CD4-positive, alpha-beta T cell treated with Interleukin-15 for 4 hours (primary cell): Measurements from ENCODE around the gene FAHD1.
A peak's percentile ranks its signal among the peaks of the same experiment; 100 is the strongest.
"Not testable (repeated sequence)": the region's sequence is repeated elsewhere in the genome, so short reads cannot be mapped to it uniquely, and the experiment has no call there.

Source experiments
- DNase-seq: peaks from one replicate; pipeline ENCODE4 v3.0.0-alpha.2; 2020; ENCODE audit warnings: low spot score

The FAHD1 gene

DNA sequence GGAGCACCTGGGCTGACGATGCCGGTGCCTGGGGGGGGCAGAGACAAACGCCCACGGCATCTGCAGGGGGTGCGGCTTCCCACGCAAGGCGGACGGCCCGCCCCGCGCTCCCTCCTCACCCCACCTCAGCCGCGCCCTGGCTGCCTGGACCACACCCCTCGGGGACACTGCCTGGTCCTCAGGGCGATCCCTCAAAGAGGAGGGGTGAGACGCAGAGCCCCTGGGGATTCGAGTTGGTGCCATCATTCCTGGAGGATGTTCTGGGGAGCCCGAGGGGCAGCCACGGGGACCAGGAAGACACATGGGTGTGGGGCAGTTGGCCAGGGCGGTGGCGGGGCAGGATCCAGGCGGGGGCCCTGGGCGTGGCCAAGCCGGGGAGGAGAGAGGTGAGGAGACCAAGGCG, 37.4 kb upstream of the FAHD1 start:
- DNase-seq: no peak

DNA sequence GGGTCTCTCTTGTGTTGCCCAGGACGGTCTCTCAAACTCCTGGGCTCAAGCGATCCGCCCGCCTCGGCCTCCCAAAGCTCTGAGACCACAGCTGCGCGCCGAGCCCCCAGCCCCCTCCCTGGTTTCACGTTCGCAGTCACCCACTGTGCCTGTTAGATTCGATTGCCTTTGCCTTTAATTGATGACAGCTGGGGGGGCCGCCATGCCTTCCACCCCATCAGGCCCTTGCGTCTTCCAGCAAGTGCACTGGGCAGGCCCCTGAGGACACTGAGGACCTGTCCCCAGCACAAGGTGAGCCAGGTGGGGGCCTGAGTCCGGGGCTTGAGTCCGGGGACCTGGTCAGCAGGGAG, 36.8 kb upstream of the FAHD1 start:
- no peak for DNase-seq

- no peak for DNase-seq
These were observed 36.3 kb upstream of the FAHD1 start for GRCh38 chr16:1790611-1791255.

DNA sequence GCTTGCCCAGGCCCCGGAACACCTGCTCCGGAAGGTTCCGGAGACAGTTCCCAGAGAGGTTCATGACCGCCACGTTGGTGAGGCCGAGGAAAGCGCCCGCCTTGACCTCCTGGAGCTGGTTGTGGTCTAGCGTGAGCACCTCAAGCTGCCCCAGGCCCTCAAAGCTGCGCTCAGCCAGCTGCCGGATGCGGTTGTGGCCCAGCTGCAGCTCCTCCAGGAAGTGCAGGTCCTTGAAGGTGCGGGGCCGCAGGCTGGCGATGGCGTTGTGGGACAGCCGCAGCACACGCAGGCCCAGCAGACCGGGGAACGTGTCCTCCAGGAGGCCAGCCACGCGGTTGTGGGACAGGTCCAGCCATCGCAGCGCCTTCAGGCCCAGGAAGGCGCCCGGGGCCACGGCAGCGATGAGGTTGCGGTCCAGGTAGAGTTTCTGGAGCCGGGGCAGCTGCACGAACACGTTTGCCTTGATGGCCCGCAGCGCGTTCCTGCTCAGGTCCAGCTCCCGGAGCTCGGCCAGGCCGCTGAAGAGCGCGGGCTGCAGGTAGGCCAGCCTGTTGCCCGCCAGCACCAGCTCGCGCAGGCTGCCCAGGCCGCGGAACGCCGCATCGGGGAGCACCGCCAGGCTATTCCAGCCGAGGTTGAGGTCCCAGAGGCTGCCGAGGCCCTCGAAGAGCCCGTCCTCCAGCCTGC, 35.6 kb upstream of the FAHD1 start:
- no peak for DNase-seq

DNA sequence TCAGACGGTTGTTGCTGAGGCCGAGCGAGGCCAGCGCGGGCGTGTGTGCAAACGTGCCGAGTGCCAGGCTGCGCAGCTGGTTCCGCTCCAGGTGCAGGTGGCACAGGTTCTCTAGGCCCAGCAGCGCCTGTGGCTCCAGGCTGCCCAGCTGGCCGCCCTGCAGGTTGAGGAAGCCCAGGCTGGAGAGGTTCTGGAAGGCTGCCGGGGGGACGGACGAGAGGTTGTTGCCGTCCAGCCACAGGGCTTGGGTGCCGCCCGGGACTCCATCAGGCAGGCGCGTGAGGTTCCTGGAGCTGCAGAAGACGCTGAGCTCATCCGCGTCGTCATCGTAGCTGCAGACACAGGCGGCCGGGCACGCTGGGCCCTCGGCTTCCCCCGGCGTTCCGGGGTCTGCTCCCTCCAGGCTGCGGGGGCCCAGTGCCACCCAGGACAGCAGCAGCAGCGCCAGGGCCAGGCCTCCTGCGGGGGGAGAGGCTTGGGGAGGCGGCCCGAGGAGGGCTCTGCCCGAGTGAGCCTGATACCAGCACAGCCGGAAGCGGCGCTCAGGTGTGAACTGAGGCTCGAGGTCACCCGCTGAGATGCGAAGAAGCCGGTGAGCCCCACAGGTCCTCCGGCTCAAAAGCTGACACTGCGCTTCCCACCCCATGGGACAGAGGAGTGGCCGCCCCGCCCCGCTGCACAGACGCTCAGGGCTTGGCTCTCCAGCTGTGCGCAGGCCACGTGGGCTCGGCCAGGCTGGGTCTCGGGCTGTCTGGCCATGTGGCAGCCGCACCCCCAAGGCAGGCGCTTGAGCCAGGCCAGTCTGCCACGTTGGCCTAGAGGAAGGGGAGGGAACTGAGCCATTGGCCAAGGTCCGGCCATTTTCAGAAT, 34.8 kb upstream of the FAHD1 start:
- no peak for DNase-seq

GRCh38 chr16:1792836-1793577, 34.0 kb upstream of the FAHD1 start:
- no peak for DNase-seq

DNA sequence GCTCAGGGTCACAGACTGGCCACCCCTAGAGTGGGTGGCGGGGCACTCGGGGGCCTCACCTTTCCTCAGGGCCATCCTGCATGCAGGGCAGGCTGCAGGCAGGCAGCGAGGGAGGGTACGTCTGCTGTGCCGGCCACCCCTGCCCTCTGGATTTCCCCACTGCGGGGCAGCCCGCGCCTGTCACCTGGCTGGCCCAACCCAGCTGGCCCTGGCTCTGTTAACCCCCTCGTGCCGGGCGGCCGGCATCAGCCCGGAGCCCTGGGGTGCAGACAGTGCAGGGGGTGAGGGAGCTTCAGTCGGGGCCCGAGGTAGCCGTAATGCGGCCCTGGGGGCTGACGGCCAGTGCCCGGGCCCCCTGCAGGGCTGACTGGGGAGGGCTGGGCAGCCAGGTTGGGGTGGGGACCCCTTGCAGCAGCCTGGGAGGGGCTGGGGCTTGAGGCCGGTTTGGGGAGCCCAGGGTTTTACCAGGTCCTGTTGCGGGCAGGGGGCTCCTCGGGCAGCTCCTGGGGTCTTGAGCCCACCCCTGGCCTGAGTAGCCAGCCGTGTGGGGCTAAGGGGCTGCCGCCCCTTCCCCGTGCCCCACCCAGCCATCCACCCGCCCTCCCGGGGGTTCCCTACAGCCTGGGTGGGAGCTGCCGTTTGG, 33.3 kb upstream of the FAHD1 start, which contains the start of gene IGFALS:
IGFALS (minus strand) TSS at position 128 of the 643 bp plus-strand sequence; CDS start at position 75, 53 bp downstream.
- no peak for DNase-seq

- no peak for DNase-seq
These were observed 32.7 kb upstream of the FAHD1 start for GRCh38 chr16:1794221-1794871.

DNA sequence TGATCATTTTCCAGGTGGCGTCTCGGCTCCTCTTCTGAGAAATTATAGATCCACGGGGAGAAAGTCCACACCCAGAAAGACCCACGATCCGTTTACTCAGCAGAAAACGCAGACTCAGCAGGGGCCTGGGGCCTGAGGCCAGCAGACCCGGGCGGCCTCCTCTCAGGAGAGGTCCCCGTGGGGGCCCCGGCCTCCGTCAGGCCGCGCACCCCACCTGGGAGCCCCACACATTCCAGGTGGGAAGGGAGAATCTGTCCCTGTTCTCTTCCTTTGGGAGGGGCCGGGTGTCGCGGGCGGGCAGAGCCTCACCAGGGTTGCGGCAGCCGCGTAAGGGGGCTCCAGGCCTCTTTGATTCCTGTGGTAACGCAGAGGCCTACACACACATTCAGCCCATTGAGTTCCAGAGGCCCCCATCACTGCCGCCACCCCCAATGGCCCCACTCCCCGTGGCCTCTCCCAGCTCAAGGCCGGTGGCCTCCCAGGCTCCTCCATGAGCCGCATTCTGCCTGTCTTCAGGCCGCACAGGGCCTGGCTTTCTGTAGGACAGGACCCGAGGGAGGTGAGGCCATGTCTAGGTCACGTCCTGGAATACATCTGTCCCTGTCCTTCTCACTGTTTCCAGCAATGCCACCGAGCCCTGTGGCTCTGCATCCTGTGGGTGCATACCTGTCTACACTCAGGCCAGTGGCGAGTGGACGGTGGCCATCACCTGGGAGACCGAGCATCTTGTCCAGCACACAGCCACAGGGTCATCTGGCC, 31.9 kb upstream of the FAHD1 start:
- no peak for DNase-seq

DNA sequence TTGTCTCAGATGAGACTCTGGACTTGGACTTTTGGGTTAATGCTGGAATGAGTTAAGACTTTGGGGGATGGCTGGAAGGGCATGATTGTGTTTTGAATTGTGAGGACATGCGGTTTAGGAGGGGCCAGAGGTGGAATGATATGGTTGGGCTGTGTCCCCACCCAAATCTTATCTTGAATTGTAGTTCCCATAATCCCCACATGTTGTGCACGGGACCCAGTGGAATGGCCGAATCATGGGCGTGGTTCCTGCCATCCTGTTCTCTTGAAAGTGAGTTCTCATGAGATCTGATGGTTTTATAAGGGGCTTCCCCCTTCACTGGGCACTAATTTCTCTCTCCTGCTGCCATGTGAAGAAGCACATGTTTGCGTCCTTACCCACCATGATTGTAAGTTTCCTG, 27.7 kb upstream of the FAHD1 start:
- not testable (repeated sequence) for DNase-seq

- no peak for DNase-seq
These were observed 26.3 kb upstream of the FAHD1 start for GRCh38 chr16:1800701-1801100.

- no peak for DNase-seq
These were observed 19.4 kb upstream of the FAHD1 start for GRCh38 chr16:1807626-1808025.

GRCh38 chr16:1808691-1809090, 18.3 kb upstream of the FAHD1 start:
- no peak for DNase-seq

- no peak for DNase-seq
These were observed 17.7 kb upstream of the FAHD1 start for GRCh38 chr16:1809281-1809801.

GRCh38 chr16:1810106-1810505, 16.9 kb upstream of the FAHD1 start:
- no peak for DNase-seq

DNA sequence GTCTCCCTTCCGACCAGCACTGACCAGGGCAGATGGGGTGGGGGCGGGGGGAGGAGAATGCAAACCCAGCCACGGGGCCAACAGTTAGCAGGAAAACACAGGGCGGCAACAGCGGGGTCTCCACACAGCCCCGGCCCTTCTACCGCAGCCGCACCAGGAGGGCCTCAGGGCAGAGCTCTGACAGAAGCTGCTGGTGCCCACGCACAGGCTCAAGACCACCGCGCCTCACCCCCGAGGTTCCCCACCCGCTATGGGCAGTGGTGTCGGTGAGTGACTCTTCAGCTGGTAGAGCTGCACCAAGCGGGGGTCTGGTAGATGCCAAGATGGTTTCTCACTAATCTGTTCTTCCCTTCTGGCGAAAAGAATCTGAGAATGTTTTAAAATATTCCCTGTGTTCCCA, 16.5 kb upstream of the FAHD1 start:
- no peak for DNase-seq

DNA sequence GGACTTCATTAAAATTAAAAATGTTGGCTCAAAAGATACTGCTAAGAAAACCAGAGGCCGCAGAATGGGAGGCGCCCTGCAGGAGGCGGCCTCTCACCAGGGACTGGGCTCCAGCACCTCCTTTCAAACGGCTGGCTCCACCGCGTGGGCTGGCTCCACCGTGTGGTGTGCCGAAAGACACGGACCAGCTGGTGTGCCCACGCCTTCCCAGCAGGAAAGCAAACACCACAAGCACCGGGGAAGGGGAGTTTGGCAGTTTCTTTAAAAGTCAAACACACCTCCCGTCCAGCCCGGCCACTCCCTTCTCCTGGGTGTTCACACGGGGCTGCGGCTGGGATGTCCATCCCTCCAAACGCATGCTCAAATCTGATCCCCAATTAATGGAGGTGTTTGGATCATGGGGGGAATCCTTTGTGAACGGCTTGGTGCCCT, 14.3 kb upstream of the FAHD1 start:
- peak; percentile 17 for DNase-seq

DNA sequence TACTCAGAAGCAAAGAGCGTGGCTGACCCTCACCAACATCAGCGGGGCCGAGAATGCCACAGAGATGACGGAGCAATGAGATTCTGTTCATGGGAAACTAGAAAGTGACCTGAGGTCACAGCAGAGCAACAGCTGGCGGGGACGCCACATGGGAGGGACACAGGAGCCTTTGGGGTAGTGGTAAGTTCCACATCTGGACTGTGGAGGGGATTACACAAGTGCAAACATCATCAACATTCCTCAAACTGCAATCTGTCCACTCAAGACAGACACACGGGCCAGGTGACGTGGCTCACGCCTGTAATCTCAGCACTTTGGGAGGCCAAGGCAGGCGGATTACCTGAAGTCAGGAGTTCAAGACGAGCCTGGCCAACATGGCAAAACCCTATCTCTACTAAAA, 11.5 kb upstream of the FAHD1 start:
- DNase-seq: no peak

DNA sequence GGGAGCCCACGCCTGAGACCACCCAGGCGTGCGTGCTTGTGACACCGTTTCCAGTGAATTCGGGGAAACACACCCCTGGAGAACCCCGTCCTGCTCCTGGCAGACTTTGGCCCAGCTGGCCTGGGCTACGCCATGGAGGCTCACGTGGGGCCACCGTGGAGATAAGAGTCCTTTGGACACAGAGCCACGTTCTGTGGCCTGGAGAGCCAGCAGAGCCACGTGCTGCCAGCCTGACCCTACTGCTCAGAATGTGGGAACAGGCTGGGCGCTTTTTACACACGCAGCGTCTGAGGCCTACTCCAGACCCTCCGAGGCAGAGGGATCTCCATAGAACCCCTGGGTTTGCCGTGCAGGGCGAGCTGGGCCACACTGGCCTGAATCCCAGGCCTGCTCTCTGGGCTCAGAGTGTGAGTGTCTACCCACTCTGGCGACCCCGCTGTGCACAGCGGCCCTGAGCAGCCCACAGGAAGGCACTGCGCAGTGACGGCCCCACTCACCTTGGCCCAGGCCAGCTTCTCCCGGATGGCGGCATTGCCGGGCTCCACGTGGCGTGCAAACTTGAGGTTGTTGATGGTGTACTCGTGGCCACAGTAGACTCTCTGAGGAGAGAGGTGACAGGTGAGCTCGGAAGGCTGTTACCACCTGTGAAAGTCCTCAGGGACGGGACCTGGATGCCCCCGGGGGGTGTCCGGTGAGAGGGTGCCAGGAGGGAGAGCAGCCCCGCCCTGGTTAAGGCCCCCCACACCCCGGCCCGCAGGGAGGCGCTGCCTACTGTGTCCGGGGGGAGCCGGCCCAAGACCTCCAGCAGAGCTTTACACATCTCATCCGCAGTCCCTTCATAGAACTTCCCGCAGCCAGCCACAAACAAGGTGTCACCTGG, 10.4 kb upstream of the FAHD1 start:
- no peak for DNase-seq
